Stimulated activated memory B cell treated with anti-CD40 and anti-IgM and Interleukin-4, amounts not matched to agents 10 μg/mL and 1 μg/mL and 100 μg/mL, for 72 hours (primary cell): ENCODE measurements around the gene LCE3E.
"Not testable (repeated sequence)": the region's sequence is repeated elsewhere in the genome, so short reads cannot be mapped to it uniquely, and the experiment has no call there.

Experiments
- ATAC-seq: fragments of 150-1000 bp; cut with Tn5 transposase; 2 replicates; pipeline ENCODE4 v1.10.0; 2021
- H3K27ac Mint-ChIP-seq: one replicate; pipeline ENCODE4 v1.8.0; 2022; ENCODE audit warnings: mild to moderate bottlenecking, mixed read lengths
- H3K27me3 Mint-ChIP-seq: one replicate; pipeline ENCODE4 v1.8.0; 2022; ENCODE audit warnings: mixed read lengths
- H3K36me3 Mint-ChIP-seq: one replicate; pipeline ENCODE4 v1.8.0; 2022; ENCODE audit warnings: mixed read lengths
- H3K4me1 Mint-ChIP-seq: one replicate; pipeline ENCODE4 v1.8.0; 2022; ENCODE audit warnings: mixed read lengths
- H3K4me3 Mint-ChIP-seq: one replicate; pipeline ENCODE4 v1.8.0; 2022; ENCODE audit warnings: mild to moderate bottlenecking, moderate library complexity, mixed read lengths
- H3K9me3 Mint-ChIP-seq: one replicate; pipeline ENCODE4 v1.8.0; 2022; ENCODE audit warnings: mixed read lengths

The LCE3E gene, protein sequence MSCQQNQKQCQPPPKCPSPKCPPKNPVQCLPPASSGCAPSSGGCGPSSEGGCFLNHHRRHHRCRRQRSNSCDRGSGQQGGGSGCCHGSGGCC

DNA sequence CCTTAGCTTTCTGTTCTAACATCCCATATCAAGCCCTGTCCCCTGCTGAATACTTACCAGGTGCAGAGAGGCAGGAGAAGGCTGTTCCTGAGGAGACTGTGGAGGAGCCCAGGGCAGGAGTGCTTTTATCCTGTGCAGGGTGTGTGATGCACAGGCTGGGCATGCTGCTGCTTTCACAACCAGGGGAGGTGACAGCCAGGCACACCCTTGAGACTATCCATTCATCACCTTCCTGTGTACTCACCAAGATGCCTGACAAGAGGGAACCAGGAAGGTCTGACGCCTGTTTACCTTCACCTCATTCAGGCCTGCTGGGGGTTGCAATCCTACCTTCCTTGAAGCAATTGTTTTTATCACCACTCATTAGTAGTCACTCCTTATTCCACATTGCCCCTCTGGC, at the start of gene LCE3E:
LCE3E (minus strand) TSS at position 100 of the 400 bp plus-strand sequence. CDS start 572 bp downstream, outside the sequence.
- H3K36me3 Mint-ChIP-seq: no peaks in the 10 kb centered on the region
- peaks cover 9% of the 10 kb centered on the region for H3K9me3 Mint-ChIP-seq
- no peaks in the 10 kb centered on the region for H3K4me1 Mint-ChIP-seq
- H3K27ac Mint-ChIP-seq: no peak within 1 kb of the TSS
- H3K27me3 Mint-ChIP-seq: peaks cover 19% of the 10 kb centered on the region
- no peak within 1 kb of the TSS for H3K4me3 Mint-ChIP-seq
- no peak for ATAC-seq

DNA sequence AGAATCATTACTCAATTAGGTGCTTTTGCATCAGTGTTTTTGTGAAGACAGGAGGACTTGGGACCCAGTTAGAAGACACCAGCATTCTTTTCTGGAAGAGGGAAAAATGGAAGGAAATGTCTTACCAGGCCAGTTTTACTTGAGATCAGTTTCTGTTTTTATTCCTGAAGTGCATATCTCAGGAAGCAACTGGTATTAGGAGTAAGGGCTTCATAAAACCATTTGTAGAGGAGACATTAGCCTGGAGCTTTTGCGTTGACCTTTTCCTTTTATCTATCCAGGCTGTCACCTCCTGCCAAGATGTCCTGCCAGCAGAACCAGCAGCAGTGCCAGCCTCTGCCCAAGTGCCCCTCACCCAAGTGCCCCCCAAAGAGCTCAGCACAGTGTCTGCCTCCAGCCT, 46.9 kb upstream of the LCE3E start, which contains the start of gene LCE3B:
LCE3B (plus strand) TSS at position 301 of the 400 bp plus-strand sequence; CDS start at position 301, 0 bp downstream.
- Mint-ChIP-seq H3K9me3 (peaks cover 5% of the 10 kb centered on the region), H3K27me3 (peaks cover 10% of the 10 kb centered on the region), H3K4me1 (no peaks in the 10 kb centered on the region), H3K27ac (no peak within 1 kb of the TSS), H3K36me3 (no peaks in the 10 kb centered on the region), H3K4me3 (no peak within 1 kb of the TSS)
- no peak for ATAC-seq

DNA sequence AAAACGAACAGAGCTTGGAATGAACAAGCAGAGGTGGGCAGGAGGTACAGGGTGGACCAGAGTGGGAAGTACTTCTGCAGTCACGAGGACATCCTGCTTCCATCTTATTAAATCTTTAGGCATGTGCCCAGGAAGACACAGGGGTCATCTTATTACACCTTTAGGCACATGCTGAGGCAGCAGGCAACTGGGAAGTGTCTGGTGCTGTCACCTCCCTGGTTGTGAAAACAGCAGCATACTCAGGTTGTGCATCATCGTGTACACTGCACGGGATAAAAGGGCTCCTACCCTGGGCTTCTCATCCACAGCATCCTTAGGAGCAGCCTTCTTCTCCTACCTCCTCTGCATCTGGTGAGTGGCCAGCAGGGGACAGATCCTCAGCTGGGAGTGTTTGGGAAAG, 33.4 kb upstream of the LCE3E start, which contains the start of gene LCE3C:
LCE3C (plus strand) TSS at position 301 of the 400 bp plus-strand sequence. CDS start 498 bp downstream, outside the sequence.
- Mint-ChIP-seq H3K36me3 (no peaks in the 10 kb centered on the region), H3K4me3 (no peak within 1 kb of the TSS), H3K27ac (no peak within 1 kb of the TSS), H3K4me1 (no peaks in the 10 kb centered on the region), H3K9me3 (peaks cover 3% of the 10 kb centered on the region), H3K27me3 (no peaks in the 10 kb centered on the region)
- no peak for ATAC-seq

DNA sequence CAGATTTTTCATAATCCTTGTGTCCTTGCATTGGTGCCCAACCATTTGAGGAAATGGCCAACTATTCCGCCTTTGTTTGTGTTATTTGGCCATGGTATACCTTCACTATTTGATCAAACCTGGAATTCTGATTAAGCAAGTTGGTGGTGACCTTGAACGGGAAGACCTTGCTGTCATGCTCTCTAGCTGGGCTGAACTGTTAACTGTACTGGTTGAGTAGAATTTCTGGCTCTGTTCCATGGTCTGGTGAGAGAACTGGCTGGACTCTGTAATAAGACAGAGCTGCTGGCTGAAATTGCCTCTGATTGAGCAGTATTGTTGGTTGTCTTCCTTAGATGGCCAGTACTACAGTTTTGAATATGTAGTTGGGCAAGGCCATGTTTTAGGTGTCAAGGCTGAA, 30.4 kb upstream of the LCE3E start:
- Mint-ChIP-seq H3K36me3 (no peaks in the 10 kb centered on the region), H3K27me3 (no peaks in the 10 kb centered on the region), H3K27ac (no peak overlapping the region), H3K9me3 (peaks cover 6% of the 10 kb centered on the region), H3K4me1 (no peaks in the 10 kb centered on the region), H3K4me3 (no peak overlapping the region)
- no peak for ATAC-seq

DNA sequence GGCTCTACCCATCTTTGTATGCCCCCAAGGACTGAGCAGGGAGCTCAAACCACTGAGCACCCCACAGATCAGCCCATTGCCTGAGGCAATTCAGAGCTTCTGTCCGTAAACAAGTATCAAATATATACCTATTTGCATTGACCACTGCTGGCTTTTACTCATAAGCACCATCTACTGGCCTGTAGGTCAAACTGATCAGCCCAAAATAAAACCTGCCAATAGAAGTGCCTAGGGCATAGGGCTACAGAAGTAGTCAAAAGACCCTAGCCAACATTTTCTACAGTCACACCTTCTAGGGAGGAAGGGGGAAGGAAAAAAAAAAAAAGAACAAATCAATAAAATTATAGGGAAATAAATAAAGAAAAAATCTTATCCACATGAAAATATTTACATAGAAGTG, 19.0 kb upstream of the LCE3E start:
- Mint-ChIP-seq H3K36me3 (no peaks in the 10 kb centered on the region), H3K9me3 (peaks cover 3% of the 10 kb centered on the region), H3K4me3 (no peak overlapping the region), H3K27me3 (peaks cover 9% of the 10 kb centered on the region), H3K27ac (no peak overlapping the region), H3K4me1 (no peaks in the 10 kb centered on the region)
- no peak for ATAC-seq

DNA sequence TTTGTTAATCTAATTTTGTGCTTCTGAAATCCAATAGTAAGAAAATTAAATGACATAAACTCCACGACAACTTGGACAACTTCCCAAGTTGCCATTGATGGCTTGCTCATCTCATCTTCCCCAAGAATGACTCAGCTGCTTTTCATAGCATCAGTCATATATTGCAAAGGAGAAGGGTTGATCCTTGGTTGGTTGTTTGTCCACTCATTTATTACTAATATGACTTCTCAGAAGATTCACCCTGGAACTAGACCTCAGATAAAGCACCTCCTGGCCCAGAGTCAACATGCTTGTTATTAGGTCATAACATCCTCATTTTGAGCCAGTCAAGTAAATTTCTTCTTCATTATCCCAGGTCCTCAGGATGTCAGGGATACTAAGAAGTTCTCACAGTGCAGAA, 16.1 kb upstream of the LCE3E start:
- Mint-ChIP-seq H3K4me1 (no peaks in the 10 kb centered on the region), H3K9me3 (no peaks in the 10 kb centered on the region), H3K27ac (no peak overlapping the region), H3K4me3 (no peak overlapping the region), H3K36me3 (no peaks in the 10 kb centered on the region), H3K27me3 (peaks cover 31% of the 10 kb centered on the region)
- ATAC-seq: no peak

DNA sequence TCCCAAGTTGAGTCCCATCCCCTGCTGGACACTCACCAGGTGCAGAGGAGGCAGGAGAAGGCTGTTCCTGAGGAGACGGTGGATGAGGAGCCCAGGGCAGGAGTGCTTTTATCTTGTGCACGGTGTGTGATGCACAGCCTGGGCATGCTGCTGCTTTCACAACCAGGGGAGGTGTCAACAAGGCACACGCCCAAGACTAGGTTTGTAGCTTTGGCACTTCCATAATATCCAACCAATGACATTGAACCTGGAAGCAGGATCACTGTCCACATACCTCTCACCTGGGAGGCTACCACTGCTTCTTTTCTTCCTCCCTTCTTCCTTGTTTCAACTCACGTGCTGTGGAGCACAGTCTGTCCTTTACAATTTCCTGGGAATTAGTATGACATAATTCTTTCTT, 13.9 kb upstream of the LCE3E start, which contains the start of gene LCE3D:
LCE3D (minus strand) TSS at position 84 of the 400 bp plus-strand sequence. CDS start 580 bp downstream, outside the sequence.
- no peak within 1 kb of the TSS for H3K27ac Mint-ChIP-seq
- H3K27me3 Mint-ChIP-seq: peaks cover 23% of the 10 kb centered on the region
- no peak within 1 kb of the TSS for H3K4me3 Mint-ChIP-seq
- no peaks in the 10 kb centered on the region for H3K9me3 Mint-ChIP-seq
- H3K36me3 Mint-ChIP-seq: no peaks in the 10 kb centered on the region
- H3K4me1 Mint-ChIP-seq: no peaks in the 10 kb centered on the region
- ATAC-seq: no peak

DNA sequence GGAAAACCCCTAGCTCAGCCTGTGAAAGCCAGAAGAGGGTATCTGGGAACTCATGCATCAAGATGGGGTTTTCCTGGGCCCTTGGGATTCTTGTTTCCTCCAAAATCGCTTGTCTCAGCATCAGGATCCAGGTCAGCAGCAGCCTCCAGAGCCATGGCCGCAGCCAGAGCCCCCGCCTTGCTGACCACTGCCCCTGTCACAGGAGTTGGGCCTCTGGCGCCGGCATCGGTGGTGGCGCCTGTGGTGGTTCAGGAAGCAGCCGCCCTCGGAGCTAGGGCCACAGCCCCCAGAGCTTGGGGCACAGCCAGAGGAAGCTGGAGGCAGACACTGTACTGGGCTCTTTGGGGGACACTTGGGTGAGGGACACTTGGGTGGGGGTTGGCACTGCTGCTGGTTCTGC, 12.9 kb upstream of the LCE3E start:
- not testable (repeated sequence) for H3K4me3 Mint-ChIP-seq, H3K36me3 Mint-ChIP-seq, H3K4me1 Mint-ChIP-seq, ATAC-seq, H3K9me3 Mint-ChIP-seq, H3K27ac Mint-ChIP-seq
- H3K27me3 Mint-ChIP-seq: peaks cover 30% of the 10 kb centered on the region

DNA sequence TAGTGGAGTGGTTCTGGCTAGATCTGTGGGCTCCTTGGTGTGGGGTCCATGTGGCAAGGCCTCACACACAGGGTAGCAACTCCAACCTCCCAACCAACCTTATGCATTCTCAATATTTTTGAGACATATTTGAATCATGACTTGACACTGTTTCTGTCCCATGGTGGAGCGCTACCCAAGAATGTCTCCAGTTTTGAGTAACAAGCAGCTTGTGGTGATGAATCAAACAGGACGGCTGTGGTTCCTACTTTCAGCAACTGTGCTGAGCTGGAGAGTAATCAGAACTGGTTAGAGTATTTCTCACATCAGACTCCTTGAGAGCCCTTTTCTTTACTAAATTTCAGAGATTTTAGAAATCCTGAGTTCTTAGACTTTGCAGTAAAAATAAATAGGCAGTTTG, 10.6 kb upstream of the LCE3E start:
- Mint-ChIP-seq H3K27me3 (peaks cover 52% of the 10 kb centered on the region), H3K36me3 (no peaks in the 10 kb centered on the region), H3K4me3 (no peak overlapping the region), H3K9me3 (no peaks in the 10 kb centered on the region), H3K4me1 (no peaks in the 10 kb centered on the region), H3K27ac (no peak overlapping the region)
- peak; percentile 47 for ATAC-seq

DNA sequence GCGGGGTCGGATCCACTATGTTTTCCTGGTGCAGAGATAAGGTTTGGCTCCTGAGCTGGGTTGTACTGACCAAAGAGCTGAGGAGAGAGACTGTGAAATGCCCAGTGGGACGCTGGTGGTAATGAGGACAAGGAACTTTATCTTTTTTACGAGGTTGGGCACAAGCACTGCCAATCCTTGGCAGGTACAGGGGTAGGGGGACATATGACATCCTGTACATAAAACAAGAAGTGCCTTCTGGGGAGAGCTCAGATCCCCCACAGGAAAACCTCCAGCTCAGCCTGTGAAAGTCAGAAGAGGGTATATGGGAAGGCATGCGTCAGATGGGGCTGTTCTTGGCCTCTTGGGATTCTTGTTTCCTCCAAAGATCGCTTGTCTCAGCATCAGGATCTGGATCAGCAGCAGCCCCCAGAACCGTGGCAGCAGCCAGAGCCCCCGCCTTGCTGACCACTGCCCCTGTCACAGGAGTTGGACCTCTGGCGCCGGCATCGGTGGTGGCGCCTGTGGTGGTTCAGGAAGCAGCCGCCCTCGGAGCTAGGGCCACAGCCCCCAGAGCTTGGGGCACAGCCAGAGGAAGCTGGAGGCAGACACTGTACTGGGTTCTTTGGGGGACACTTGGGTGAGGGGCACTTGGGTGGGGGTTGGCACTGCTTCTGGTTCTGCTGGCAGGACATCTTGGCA, 905 bp downstream of the LCE3E start:
- no peak overlapping the region for H3K4me3 Mint-ChIP-seq
- no peaks in the 10 kb centered on the region for H3K4me1 Mint-ChIP-seq
- H3K27ac Mint-ChIP-seq: no peak overlapping the region
- no peaks in the 10 kb centered on the region for H3K36me3 Mint-ChIP-seq
- H3K27me3 Mint-ChIP-seq: peaks cover 10% of the 10 kb centered on the region
- peaks cover 9% of the 10 kb centered on the region for H3K9me3 Mint-ChIP-seq
- ATAC-seq: peak; percentile 12

DNA sequence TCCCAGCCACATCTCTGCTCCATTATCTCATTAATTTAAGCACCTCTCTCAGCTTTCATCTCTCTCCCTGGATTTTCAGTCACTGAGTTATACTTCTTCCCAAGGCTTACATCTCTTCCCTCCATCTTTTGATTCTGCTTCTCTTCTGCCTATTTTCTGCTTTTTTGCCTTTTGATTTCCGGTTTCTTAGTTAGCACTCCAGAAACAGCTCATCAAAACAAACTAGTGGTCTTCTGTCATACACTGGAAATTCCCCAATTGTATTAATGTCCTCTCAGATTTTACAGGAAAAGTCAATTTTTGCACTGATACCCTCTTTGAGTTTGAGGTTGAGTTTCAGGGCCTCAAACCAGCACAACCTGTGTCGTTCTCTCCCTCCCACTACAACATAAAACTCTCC, 1.5 kb downstream of the LCE3E start:
- Mint-ChIP-seq H3K4me3 (no peak overlapping the region), H3K27me3 (peaks cover 10% of the 10 kb centered on the region), H3K27ac (no peak overlapping the region), H3K4me1 (no peaks in the 10 kb centered on the region), H3K9me3 (peaks cover 9% of the 10 kb centered on the region), H3K36me3 (no peaks in the 10 kb centered on the region)
- no peak for ATAC-seq

DNA sequence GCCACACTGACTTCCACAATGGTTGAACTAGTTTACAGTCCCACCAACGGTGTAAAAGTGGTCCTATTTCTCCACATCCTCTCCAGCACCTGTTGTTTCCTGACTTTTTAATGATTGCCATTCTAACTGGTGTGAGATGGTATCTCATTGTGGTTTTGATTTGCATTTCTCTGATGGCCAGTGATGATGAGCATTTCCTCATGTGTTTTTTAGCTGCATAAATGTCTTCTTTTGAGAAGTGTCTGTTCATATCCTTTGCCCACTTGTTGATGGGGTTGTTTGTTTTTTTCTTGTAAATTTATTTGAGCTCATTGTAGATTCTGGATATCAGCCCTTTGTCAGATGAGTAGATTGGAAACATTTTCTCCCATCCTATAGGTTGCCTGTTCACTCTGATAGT, 18.2 kb downstream of the LCE3E start:
- not testable (repeated sequence) for H3K4me1 Mint-ChIP-seq, H3K36me3 Mint-ChIP-seq, ATAC-seq, H3K27ac Mint-ChIP-seq, H3K9me3 Mint-ChIP-seq, H3K4me3 Mint-ChIP-seq
- peaks cover 10% of the 10 kb centered on the region for H3K27me3 Mint-ChIP-seq

DNA sequence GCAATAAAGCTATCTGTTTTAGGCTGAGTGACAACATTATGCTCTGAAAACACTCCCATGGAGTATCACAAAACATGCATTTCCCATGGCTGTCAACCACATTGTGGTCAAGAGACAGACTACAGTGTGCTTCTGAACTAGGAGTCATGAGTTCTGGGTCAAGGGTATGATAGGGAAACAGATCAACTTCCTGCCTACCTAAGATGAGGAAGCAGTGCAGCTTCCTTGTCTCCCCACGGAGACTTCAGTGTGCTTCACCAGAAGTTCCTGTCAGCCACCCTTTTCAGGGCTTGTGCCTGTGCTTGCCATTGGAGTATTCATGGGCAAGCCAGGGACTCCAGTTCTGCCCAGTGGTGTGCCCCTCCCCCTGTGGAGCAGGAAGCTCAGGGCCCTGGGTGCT, 19.9 kb downstream of the LCE3E start:
- no peak for ATAC-seq
- Mint-ChIP-seq H3K27ac (no peak overlapping the region), H3K9me3 (peaks cover 2% of the 10 kb centered on the region), H3K4me3 (no peak overlapping the region), H3K36me3 (no peaks in the 10 kb centered on the region), H3K27me3 (peaks cover 22% of the 10 kb centered on the region), H3K4me1 (no peaks in the 10 kb centered on the region)

DNA sequence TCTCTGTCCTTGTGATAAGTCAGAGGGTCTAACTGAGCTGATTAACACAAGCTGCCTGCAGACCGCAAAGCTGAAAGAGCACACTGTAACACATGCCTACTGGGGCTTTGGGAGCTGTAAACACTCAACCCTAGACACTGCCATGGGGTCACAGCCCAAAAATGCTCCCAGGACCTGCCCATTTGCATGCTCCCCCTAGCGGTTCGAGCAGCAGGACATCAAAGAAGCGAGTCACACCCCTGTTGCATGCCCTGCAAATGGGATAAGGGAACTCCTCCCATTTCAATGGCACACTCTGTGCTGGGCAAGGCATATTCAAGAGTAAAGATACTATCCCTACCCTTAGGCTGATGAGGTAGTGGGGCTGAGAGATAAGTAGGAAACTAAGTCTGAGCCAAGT, 22.8 kb downstream of the LCE3E start:
- H3K4me1 Mint-ChIP-seq: no peaks in the 10 kb centered on the region
- ATAC-seq: no peak
- no peak overlapping the region for H3K27ac Mint-ChIP-seq
- no peak overlapping the region for H3K4me3 Mint-ChIP-seq
- peaks cover 32% of the 10 kb centered on the region for H3K27me3 Mint-ChIP-seq
- H3K36me3 Mint-ChIP-seq: no peaks in the 10 kb centered on the region
- peaks cover 2% of the 10 kb centered on the region for H3K9me3 Mint-ChIP-seq

DNA sequence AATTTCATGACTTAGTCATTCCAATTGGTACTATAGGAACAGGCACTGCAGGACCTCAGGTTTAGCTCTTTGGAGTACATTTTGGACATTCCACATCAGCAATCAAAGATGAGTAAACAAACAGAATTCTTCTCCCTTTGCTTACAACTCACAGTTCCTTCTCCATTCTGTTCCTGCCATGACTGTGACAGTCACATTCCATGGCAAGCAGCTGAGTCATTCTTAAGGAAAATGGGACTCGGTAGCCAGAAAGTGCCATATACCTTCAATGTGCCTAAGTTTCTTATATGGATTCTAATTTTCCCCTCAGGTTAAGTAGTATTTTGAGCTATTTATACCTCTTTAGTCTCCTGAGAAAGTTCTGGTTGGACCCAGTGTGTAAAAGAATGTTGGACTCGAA, 26.7 kb downstream of the LCE3E start:
- H3K27ac Mint-ChIP-seq: no peak overlapping the region
- no peaks in the 10 kb centered on the region for H3K9me3 Mint-ChIP-seq
- no peaks in the 10 kb centered on the region for H3K36me3 Mint-ChIP-seq
- peaks cover 55% of the 10 kb centered on the region for H3K27me3 Mint-ChIP-seq
- no peak overlapping the region for H3K4me3 Mint-ChIP-seq
- ATAC-seq: no peak
- H3K4me1 Mint-ChIP-seq: no peaks in the 10 kb centered on the region

DNA sequence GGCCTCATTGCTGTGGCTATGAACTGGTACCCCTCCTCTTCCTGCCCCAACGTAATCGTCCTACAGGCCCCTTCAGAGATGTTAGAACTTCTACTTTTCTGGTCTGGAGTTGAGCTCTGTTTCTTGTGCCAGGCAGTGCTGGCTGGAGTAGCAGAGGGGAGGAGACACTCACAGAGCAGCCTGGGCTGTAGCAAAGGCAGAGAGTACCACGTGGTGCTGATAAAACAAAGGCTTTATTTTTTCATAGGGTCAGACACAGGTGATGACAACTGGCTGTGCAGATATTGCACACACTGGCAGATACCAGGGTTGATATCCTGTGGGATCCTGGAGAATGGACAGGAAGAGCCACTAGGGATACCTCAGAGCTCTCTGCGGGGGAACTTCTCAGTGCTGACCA, 29.1 kb downstream of the LCE3E start:
- H3K9me3 Mint-ChIP-seq: no peaks in the 10 kb centered on the region
- no peak for ATAC-seq
- no peaks in the 10 kb centered on the region for H3K4me1 Mint-ChIP-seq
- H3K27ac Mint-ChIP-seq: no peak overlapping the region
- peaks cover 61% of the 10 kb centered on the region for H3K27me3 Mint-ChIP-seq
- no peaks in the 10 kb centered on the region for H3K36me3 Mint-ChIP-seq
- H3K4me3 Mint-ChIP-seq: no peak overlapping the region
